ENCODE results near the gene ANO10.

Gene ANO10

GRCh38 chr3:43330981-43331380 lies 290.8 kb downstream of the ANO10 start:
- no peak overlapping the region for H3K4me3 ChIP-seq (ENCODE audit: low read depth, low read length)
- TF ChIP-seq CTCF (IDR thresholded peaks at IDR 0.05; ENCODE audit: low read depth, low read length) = no peak

GRCh38 chr3:43328653-43329052 lies 293.2 kb downstream of the ANO10 start:
- no peak overlapping the region for H3K4me3 ChIP-seq (ENCODE audit: low read depth, low read length)
- TF ChIP-seq CTCF (IDR thresholded peaks at IDR 0.05; ENCODE audit: low read depth, low read length) = no peak

- TF ChIP-seq CTCF (IDR thresholded peaks at IDR 0.05; ENCODE audit: low read depth, low read length) = no peak
- H3K4me3 ChIP-seq (ENCODE audit: low read depth, low read length) = no peak overlapping the region
These were observed 294.2 kb downstream of the ANO10 start for GRCh38 chr3:43327582-43327979.

GRCh38 chr3:43326891-43327581 lies 294.8 kb downstream of the ANO10 start:
- no peak overlapping the region for H3K4me3 ChIP-seq (ENCODE audit: low read depth, low read length)
- TF ChIP-seq CTCF (IDR thresholded peaks at IDR 0.05; ENCODE audit: low read depth, low read length) = no peak

- no peak for TF ChIP-seq CTCF (IDR thresholded peaks at IDR 0.05; ENCODE audit: low read depth, low read length)
- H3K4me3 ChIP-seq (ENCODE audit: low read depth, low read length) = no peak overlapping the region
These were observed 298.3 kb downstream of the ANO10 start for GRCh38 chr3:43323541-43323940.

GRCh38 chr3:43320288-43320687 lies 301.5 kb downstream of the ANO10 start:
- no peak overlapping the region for H3K4me3 ChIP-seq (ENCODE audit: low read depth, low read length)
- no peak for TF ChIP-seq CTCF (IDR thresholded peaks at IDR 0.05; ENCODE audit: low read depth, low read length)

- H3K4me3 ChIP-seq (ENCODE audit: low read depth, low read length) = no peak overlapping the region
These were observed 302.0 kb downstream of the ANO10 start for GRCh38 chr3:43319794-43320193.

More at GRCh38 chr3:43319794-43320193, 302.0 kb downstream of the ANO10 start:
- TF ChIP-seq CTCF (IDR thresholded peaks at IDR 0.05; ENCODE audit: low read depth, low read length) = no peak
